HG03097 (cell line): Measurements from ENCODE around the gene TUBB4A.
"Not testable (repeated sequence)": the region's sequence is repeated elsewhere in the genome, so short reads cannot be mapped to it uniquely, and the experiment has no call there.

Experiments used
- ATAC-seq: cut with Tn5 transposase; IDR thresholded peaks from one replicate; pipeline ENCODE4 v1.9.1; 2021; ENCODE audit not compliant: unreplicated experiment, low FRiP score

TUBB4A gene

DNA sequence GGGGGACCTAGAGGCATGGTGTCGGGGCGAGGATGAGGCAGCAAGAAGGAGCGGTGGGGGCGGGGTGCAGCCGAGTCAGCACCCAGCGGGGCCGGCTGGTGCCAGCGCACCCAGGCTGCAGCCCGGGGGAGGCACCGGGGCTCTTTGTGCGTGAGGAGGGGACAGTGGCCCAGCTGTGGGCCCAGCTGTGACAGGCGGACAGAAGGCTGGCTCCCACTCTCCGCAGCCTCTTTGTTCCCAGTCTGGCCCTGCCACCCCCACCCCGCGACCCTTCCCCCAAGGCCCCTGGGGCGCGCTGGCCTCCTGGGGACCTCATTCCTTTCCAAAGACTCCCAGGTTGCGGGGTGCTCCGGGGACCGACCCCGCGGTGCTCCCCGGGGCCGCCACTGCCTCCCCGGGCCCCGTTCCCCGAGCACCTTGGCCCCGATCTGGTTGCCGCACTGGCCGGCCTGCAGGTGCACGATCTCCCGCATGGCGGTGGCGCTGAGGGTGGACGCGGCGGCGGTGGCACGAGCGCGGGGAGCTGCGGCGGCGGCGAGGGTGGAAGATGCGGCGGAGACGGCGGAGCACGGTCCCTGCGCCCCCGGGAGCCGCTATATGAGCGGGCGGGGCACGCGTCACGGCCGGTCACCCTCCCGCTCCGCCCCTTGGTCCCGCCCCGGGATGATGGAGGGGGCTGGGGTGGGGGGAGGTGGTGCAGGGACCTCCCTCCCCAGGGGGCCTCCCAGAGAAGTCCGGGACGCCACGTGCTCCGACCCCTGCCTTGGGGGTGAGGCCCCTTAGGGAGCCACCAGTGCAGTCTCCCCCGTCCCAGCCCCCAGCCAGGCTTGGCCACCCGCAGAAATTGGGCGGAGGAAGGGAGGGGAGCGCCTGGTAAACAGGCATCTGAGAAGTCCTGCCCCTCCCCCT, at the start of gene TUBB4A:
TUBB4A (minus strand) TSS at position 570 of the 909 bp plus-strand sequence; CDS start at position 473, 97 bp downstream.
- ATAC-seq: no peak

DNA sequence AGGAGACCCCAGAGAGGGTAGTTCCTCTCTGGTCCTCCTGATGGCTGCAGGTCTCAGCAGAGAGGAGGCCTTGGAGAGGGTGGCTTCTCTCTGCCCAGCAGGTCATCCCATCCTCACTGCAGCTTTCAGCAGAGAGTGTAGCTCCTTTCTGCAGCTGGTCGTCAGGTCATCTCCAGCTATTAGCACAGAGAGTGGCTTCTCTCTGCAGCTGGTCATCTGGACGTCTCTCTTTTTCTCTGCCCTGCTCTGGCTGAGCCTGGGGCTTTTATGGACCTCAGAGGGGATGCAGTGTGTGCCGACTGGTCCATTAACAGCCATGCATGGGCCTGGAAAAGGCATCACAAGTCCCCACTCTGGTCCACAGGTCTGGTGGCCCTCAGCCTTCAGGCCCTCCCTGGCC, 49.0 kb upstream of the TUBB4A start:
- ATAC-seq: no peak

DNA sequence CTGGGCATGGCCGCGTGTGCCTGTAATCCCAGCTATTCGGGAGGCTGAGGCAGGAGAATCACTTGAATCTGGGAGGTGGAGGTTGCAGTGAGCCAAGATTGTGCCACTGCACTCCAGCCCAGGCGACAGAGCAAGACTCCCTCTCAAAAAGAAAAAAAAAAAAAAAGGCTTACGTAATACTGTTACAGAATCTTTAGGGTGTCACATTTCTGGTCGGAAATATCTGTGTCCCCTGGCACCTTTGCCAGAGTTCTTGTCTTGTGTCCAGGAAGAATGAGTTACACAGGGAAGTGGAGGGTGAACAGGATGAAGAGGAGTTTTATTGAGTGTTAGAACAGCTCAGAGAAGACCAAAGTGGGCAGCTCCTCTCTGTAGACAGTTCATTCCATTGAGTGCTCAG, 48.6 kb upstream of the TUBB4A start:
- not testable (repeated sequence) for ATAC-seq

DNA sequence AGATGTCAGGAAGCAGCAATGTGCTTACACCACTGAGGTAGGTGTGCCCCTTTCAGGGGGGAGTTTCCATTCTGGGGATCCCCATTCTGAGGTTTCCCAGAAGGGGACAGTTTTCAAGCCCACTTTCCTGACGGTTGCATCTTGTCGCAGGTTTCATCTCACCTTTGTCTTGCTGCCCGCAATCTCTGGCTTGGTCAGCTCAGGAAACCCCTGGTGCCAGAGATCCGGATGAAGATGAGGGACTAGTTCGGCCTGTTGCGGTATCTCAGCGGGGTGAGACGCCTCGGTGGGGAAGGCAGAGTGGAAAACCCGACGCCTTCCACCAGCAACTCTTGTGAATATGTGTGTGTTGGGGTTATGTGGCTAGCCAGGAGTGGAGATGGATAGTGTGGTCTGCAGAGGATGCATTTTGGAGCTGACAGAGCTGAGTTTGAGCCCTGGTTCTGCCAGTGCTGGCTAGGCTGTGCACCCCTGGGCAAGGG, 41.8 kb upstream of the TUBB4A start:
- ATAC-seq: no peak

DNA sequence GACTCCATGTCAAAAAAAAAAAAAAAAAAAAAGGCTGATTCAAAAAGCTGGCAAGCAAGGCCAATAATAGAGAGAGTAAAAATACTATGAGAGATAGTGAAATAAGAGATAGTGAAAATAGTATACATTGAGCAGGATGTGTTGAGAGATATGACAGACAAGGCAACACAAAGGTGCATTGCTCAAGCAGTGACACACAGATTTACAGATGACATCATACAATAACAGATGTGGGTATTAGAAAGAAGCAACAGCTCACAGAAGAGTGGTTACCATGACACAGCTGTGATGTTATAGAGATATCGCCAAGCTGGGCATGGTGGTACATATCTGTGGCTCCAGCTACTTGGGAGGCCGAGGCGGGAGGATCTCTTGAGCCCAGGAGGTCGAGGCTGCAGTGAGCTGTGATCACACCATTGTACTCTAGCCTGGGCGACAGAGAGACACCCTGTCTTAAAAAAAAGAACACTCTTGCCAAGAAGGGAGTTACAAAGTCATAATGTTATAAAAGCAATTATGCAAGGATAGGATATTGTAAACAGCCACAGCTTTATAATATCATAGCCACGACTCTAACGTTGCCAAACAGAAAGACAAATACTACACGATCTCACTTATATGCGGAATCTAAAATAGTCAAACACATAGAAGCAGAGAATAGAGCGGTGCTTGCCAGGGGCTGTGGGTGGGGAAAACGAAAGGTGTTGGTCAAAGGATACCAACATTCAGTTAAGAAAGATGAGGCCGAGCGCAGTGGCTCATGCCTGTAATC, 39.0 kb upstream of the TUBB4A start:
- ATAC-seq: no peak

DNA sequence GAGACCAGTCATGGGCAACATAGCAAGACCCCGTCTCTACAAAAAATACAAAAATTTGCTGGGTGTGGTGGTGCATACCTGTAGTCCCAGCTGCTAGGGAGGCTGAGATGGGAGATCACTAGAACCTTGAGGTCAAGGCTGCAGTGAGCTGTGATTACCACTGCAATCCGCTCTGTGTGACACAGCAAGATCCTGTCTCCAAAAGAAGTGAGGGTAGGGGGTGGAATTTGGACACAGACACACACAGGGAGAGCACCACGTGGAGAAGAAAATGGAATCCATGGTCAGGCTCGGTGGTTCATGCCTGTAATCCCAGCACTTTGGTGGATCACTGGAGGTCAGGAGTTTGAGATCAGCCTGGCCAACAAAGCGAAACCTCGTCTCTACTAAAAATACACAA, 37.4 kb upstream of the TUBB4A start:
- no peak for ATAC-seq

DNA sequence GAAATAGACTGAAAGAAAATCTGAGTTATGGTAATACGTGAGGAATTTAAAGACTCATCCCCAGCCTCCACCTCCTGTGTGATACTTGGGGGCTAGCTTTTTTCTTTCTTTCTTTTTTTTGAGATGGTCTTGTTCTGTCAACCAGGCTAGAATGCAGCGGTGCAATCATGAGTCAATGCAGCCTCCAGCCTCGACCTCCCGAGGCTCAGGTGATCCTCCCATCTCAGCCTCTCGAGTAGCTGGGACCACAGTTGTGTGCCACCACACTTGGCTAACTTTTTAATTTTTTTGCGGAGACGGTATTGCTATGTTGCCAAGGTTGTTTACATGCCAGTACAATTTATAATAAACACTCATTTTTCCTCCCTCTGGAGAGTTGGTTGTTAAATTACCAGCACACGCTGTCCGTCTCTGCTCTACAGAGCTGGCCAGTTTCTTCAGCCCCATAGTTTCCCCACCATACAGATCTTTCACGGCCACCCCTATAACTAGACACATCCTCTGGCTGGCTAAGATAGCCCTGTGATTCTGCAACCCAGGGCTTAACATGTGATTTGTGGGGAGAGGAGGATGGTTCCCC, 33.5 kb upstream of the TUBB4A start:
- ATAC-seq: no peak

DNA sequence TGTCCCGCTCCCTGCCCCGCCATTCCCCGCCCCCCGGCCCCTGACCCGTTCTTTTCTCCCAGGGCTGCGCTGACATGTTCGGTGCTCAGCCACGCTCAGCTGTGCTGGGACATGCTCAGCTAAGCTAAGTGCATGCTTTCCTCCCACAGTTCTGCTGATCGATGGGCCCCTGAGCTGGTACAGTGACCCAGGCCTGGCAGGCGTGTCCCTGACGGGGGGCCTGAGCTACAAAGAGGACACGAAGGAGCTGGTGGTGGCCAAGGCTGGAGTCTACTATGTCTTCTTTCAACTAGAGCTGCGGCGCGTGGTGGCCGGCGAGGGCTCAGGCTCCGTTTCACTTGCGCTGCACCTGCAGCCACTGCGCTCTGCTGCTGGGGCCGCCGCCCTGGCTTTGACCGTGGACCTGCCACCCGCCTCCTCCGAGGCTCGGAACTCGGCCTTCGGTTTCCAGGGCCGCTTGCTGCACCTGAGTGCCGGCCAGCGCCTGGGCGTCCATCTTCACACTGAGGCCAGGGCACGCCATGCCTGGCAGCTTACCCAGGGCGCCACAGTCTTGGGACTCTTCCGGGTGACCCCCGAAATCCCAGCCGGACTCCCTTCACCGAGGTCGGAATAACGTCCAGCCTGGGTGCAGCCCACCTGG, 32.5 kb upstream of the TUBB4A start:
- ATAC-seq: no peak

DNA sequence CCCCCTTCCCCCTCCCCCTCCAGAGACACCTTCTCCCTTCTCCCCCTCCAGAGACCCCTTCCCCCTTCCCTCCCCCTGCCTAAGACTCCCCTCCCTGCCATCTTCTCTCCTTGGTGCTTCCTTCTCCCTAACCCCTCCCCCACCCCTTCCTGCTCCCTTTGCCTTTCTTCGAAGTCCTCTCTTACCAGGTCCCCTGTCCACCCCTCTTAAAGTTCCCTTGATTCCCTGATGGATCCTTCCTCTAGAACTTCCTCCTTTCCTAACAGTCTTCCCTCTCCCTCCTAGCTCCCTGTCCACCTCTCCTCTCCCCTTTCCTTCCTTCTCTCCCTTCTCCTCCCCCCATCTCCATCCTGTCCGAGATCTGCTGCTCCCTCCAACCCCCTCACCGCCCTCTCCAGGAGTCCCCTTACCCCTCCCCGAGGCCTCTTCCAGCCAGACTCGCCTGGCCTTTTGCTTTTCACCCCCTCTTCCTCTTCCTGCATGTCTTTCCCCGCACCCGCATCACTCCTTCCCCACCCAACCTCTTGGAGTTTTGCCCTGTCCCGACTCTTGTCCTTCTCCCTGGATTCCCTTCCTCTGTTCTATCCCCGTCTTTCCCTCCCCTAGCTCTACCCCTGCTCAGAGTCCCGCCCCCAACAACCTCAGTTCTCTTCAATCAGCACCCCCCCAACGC, 31.8 kb upstream of the TUBB4A start:
- no peak for ATAC-seq

DNA sequence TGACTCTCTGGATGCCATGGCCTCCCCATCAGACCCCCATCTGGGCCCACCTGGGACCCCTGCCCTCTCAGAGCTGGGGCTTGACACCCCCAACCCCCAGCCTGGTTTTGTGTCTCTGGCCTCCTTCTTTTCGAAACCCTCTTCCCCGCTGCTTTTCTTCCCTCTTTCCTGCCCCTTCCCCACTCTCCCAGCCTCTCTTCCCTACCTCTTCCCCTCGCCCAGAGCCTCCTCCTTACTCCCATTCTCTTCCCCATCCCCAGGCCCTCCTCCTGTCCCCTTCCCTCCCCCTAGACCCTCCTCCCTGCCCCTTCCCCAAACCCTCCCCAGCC, 30.9 kb upstream of the TUBB4A start:
- no peak for ATAC-seq

DNA sequence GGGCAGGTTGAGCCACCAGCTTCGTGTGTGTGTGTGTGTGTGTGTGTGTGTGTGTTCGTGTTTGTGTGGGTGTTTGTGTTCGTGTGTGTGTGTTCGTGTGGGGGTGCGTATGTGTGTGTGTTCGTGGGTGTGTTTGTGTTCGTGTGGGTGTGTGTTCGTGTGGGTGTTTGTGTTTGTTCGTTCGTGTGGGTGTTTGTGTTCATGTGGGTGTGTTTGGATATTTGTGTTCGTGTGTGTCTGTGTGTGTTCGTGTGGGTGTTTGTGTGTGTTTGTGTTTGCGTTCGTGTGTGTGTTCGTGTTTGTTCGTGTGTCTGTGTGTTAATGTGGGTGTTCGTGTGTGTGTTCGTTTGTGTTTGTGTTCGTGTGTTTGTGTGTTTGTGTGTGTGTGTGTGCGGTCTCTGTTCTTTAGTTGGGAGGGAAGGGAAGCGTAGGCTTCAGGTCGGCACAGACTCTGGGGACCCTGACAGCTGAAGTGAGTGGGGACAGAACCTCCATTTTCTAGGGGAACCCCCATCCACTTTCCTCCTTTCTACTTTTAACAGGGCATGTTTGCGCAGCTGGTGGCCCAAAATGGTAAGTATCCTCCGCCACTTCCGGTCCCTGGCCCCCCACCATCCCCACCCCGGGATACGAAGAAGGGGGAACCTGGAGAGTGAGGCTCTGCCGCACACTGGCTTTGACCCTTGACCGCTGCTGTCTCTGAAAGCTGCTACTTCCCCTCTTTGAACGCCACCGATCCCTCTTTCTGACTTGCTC, 30.3 kb upstream of the TUBB4A start:
- no peak for ATAC-seq

DNA sequence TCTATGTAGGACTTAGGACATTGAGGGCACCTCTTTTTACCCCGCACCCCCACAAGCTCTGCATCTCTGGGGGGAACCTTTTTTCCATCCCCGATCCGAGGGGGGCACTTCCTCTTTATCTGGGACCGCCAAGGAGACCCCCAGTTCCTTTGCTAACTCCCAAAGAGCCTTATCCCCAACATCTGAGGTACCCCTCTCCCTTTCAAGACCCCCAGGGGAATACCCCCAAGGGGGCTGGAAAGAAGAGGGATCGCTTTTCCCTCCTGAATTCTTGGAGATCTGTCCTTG, 29.8 kb upstream of the TUBB4A start:
- ATAC-seq: no peak

DNA sequence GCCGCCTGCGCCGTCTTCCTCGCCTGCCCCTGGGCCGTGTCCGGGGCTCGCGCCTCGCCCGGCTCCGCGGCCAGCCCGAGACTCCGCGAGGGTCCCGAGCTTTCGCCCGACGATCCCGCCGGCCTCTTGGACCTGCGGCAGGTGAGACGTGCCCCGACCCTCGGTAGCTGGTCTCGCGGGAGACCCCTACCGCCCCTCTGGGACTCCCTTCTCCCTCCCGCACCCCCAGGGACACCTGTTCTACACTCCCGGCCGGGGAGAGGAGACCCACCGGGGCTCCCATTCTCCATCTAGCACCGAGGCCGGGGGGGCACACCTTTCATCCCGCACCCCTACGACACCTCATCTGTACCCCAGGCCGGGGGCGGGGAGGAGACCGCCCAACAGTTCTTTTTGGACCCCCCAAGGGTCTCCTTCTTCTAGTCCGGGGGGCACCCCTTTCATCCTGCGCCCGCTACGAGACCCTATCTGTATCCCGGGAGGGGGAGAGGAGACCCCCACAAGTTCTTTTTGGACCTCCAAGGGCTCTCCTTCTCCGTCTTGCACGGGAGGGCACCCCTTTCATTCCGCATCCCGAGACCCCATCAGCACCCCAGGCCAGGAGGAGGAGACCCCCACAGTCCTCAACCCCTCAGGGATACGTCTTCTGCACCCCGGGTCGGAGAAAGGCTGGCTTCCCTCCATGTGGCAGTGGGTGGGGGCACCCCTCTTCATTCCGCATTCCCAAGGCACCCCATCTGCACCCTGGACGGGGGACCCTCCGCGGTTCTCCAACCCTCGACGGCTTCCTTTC, 29.2 kb upstream of the TUBB4A start:
- ATAC-seq: no peak

DNA sequence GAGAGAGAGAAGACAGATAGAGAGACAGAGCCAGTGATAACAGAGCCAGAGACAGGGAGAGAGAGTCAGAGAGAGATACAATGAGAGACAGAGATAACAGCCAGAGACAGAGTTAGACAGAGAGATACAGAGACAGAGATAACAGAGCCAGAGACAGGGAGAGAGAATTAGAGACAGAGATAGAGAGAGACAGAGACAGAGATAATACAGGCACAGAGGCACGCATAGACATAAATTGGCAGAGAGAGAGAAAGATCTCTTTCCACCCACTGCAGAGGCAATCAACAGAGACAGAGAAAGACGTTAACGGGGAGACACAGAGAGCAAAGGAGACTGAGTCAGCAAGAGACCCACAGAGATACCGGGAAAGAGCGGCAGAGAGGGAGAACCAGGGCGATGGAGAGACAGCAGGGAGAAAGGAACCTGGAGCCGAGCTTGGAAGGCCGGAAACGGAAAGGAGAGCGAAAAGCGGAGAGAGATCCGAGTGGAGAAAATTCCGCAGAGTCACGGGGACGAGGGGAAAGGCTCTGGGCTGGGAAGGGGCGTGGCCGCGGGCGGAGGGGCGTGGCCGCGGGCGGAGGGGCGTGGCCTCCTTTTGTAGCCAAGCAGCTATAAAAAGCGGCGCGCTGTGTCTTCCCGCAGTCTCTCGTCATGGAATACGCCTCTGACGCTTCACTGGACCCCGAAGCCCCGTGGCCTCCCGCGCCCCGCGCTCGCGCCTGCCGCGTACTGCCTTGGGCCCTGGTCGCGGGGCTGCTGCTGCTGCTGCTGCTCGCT, 28.5 kb upstream of the TUBB4A start, which contains the start of gene TNFSF9:
TNFSF9 (plus strand) TSS at position 641 of the 777 bp plus-strand sequence; CDS start at position 652, 11 bp downstream.
- ATAC-seq: peak; percentile 33

DNA sequence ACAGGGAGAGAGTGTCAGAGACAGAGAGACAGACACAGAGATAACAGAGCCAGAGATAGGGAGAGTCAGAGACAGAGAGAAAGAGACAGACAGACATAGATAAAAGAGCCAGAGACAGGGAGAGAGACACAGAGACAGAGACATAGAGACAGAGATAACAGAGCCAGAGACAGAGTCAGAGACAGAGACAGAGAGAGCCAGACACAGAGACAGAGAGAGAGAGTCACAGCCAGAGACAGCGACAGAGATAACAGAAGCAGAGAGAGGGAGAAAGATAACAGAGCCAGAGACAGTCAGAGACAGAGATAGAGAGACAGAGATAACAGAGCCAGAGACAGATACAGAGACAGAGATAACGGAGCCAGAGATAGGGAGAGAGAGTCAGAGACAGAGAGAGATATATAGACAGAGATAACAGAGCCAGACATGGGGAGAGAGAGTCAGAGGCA, 27.9 kb upstream of the TUBB4A start:
- no peak for ATAC-seq

DNA sequence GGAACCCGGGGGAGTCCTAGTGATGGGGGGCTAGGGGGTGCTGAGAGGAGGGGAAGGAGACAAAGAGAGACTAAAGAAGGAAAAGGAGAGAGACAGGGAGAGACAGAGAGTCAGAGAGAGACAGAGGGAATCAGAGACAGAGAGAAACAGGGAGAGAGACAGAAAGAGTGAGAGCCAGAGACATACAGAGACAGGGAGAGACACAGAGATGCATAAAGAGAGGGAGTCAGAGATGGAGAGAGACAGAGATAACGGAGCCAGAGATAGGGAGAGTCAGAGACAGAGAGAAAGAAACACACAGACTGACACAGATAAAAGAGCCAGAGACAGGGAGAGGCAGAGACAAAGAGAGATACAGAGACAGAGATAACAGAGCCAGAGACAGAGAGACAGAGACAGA, 27.2 kb upstream of the TUBB4A start:
- ATAC-seq: no peak

DNA sequence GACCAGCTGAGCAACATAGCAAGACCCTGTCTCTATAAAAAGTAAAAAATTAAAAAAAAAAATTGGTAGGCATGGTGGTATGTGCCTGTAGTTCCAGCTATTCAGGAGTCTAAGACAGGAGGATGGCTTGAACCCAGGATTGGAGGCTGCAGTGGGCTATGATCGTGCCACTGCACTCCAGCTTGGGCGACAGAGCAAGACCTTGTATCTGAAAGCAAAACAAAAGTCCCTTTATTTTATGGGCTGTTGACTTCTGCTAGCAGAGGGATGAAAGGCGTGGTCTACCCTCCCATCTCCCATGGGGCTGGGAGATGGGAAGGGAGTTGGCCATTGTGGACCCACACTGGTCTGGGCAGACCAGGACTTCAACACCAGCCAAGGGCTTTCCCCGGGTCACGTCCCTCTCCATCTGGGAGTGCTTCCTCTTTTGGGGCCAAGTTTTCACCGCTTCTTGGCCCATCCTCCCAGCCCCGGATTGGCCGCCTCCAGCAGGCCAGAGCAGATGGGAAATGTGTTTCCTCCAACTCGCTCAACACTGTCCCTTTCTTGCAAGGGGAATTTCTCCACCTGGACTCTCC, 26.5 kb upstream of the TUBB4A start:
- peak; percentile 17 for ATAC-seq
